Ovary (tissue), 9 donors: ENCODE measurements around the gene HPS1. TPM values are rescaled to one million over a fixed set of nuclear protein-coding genes. Genes with fewer than 3 reads are reported as not detected.

Experiments used
- DNase-seq, 5 donors: peaks; one replicate each; pipeline ENCODE4 v3.0.0-alpha.2; 2019 to 2020
- H3K27ac ChIP-seq, 2 donors: fragments of 200-600 bp; one replicate each; pipeline versions ENCODE4 v1.5.1 to v1.8.0; 2019 to 2022
- H3K27me3 ChIP-seq: fragments of 200-600 bp; one replicate; pipeline ENCODE4 v1.8.0; 2022
- H3K36me3 ChIP-seq: fragments of 200-600 bp; sonication (generic); one replicate; pipeline ENCODE4 v1.5.1; 2019
- H3K4me1 ChIP-seq: one replicate; pipeline ENCODE4 v1.8.1; 2013; ENCODE audit warnings: mild to moderate bottlenecking, moderate library complexity; ENCODE audit not compliant: insufficient read depth
- H3K4me3 ChIP-seq: fragments of 200-600 bp; sonication (generic); one replicate; pipeline ENCODE4 v1.5.1; 2017
- H3K9me3 ChIP-seq, 2 donors: fragments of 200-600 bp in 1 of 2; sonication (generic) in 1 of 2; one replicate each; pipeline versions ENCODE4 v1.5.1 to v1.8.1; 2013 to 2019; ENCODE audit warnings: mild to moderate bottlenecking in 1 of 2, moderate library complexity in 1 of 2
- CTCF ChIP-seq, 3 donors: fragments of 450-650 bp in 2 of 3; fragments of 200-600 bp in 1 of 3; IDR thresholded peaks; one replicate each; pipeline versions ENCODE4 v1.5.1 to v1.8.0; 2016 to 2022; ENCODE audit warnings: antibody characterized with exemption in 3 of 3, mild to moderate bottlenecking in 1 of 3
- EP300 ChIP-seq: sonication (generic); formaldehyde crosslinking; IDR thresholded peaks from one replicate; pipeline ENCODE4 v1.6.1; 2017; ENCODE audit warnings: antibody characterized with exemption
- POLR2A ChIP-seq: fragments of 450-650 bp; IDR thresholded peaks from one replicate; pipeline ENCODE4 v1.6.1; 2017; ENCODE audit warnings: antibody characterized with exemption, mild to moderate bottlenecking, moderate library complexity
- WGBS, 3 donors: extraction: QIAGEN DNeasy Blood & Tissue Kit in 1 of 3; methylation state at CpG; one replicate each; pipeline versions ENCODE4 v1.1.5 to v1.1.7; 2013 to 2017; 5-methylcytosine and 5-hydroxymethylcytosine counted together
- intact Hi-C, 4 donors: fragments of 100-400 bp; cut with DNase I; formaldehyde crosslinking; loops; one replicate each; pipeline versions ENCODE4 v1.11.0 to v1.15.1; 2022 to 2023
- polyA plus RNA-seq, 2 donors: library from polyadenylated mRNA; stranded (reverse); fragments of 200-250 nt in 1 of 2; fragments of 350-450 nt in 1 of 2; fragmentation: Illumina TruSeq in 1 of 2; extraction: RNeasy Lipid Tissue Mini Kit (QIAGEN cat#74804) in 1 of 2; gene quantifications; one replicate each; pipeline ENCODE4 v1.2.3, GENCODE V29; 2013 to 2014
- total RNA-seq, 7 donors: library from RNA; depleted of rRNA in 2 of 7; stranded (reverse); fragments of >200 nt in 2 of 7; fragmentation: NEBNext Ultra II Directional in 3 of 7; extraction: Animal tissue kit (Norgen Biotek cat#: 25700) in 3 of 7; gene quantifications; one replicate each; pipeline versions ENCODE4 v1.1.0 to v1.2.4, GENCODE V29; 2016 to 2023
- donor health status: DM: no; HTN: no; CAD: no; lungs with moderate emphysema.
- donor health status: DM: no; HTN: no; CAD: no.
- donor health status: Bipolar disorder and iron deficiency.
- donor health status: DM: yes; HTN: yes; CAD: no.
- donor health status: DM: no; HTN: no; CAD: no.
- donor health status: DM: yes; HTN: yes; CAD: no.

HPS1 gene
- total and polyA plus RNA-seq, 9 donors = 32.1 to 56.8 (median 38.3) TPM

- no peak for TF ChIP-seq EP300
- no peak for TF ChIP-seq CTCF (IDR thresholded peaks at IDR 0.05)
- no peak for TF ChIP-seq POLR2A
- peaks cover 19% of the 10 kb centered on the region for H3K4me1 ChIP-seq
- H3K36me3 ChIP-seq = no peaks in the 10 kb centered on the region
- peak overlapping the region in 1 of 2 donors; percentile 61 for H3K27ac ChIP-seq
- intact Hi-C loops = no loop called here
- WGBS, 3 donors = 23 to 27% (median 27%) methylated on average over 3 of the region's 3 CpGs
- DNase-seq = peak in 1 of 5 donors; percentile 29
- no peaks in the 10 kb centered on the region for H3K9me3 ChIP-seq
- H3K4me3 ChIP-seq = peak overlapping the region; percentile 63
- H3K27me3 ChIP-seq = no peaks in the 10 kb centered on the region
Measured at GRCh38 chr10:98414578-98414931, 32.2 kb downstream of the HPS1 start.

GRCh38 chr10:98411768-98412167, 35.0 kb downstream of the HPS1 start:
- Histone ChIP-seq H3K4me1 (peaks cover 19% of the 10 kb centered on the region), H3K27me3 (no peaks in the 10 kb centered on the region), H3K27ac (no peak overlapping the region), H3K4me3 (no peak overlapping the region), H3K36me3 (no peaks in the 10 kb centered on the region), H3K9me3 (no peaks in the 10 kb centered on the region)
- intact Hi-C loops = no loop called here
- TF ChIP-seq EP300 (no peak), CTCF (IDR thresholded peaks at IDR 0.05) (no peak), POLR2A (no peak)
- WGBS, 3 donors = 6 to 24% (median 20%) methylated on average over 1 of the region's 1 CpG
- DNase-seq = peak in 1 of 5 donors; percentile 38

GRCh38 chr10:98411166-98411565, 35.6 kb downstream of the HPS1 start:
- TF ChIP-seq EP300 (no peak), POLR2A (no peak), CTCF (IDR thresholded peaks at IDR 0.05) (no peak)
- DNase-seq = no peak
- no peaks in the 10 kb centered on the region for H3K36me3 ChIP-seq
- H3K27me3 ChIP-seq = no peaks in the 10 kb centered on the region
- H3K4me1 ChIP-seq = peaks cover 19% of the 10 kb centered on the region
- H3K4me3 ChIP-seq = no peak overlapping the region
- H3K27ac ChIP-seq = no peak overlapping the region
- intact Hi-C loops = no loop called here
- 74 to 85% (median 78%) methylated on average over 11 of the region's 11 CpGs for WGBS, 3 donors
- no peaks in the 10 kb centered on the region for H3K9me3 ChIP-seq

- no peak overlapping the region for H3K27ac ChIP-seq
- no peaks in the 10 kb centered on the region for H3K27me3 ChIP-seq
- intact Hi-C loops = no loop called here
- H3K9me3 ChIP-seq = no peaks in the 10 kb centered on the region
- peaks cover 19% of the 10 kb centered on the region for H3K4me1 ChIP-seq
- WGBS, 3 donors = 76 to 83% (median 78%) methylated on average over 10 of the region's 10 CpGs
- no peaks in the 10 kb centered on the region for H3K36me3 ChIP-seq
- no peak for DNase-seq
- no peak overlapping the region for H3K4me3 ChIP-seq
- no peak for TF ChIP-seq EP300
- no peak for TF ChIP-seq CTCF (IDR thresholded peaks at IDR 0.05)
- no peak for TF ChIP-seq POLR2A
Measured at GRCh38 chr10:98410759-98411158, 36.0 kb downstream of the HPS1 start.
